Measurements from ENCODE around the gene RBKS. TPM values are rescaled to one million over a fixed set of nuclear protein-coding genes. Genes with fewer than 3 reads are reported as not detected.
"Not testable (repeated sequence)": the region's sequence is repeated elsewhere in the genome, so short reads cannot be mapped to it uniquely, and the experiment has no call there.

RBKS gene
- total RNA-seq, 1 donor from 2014 or later = 0.79 TPM

DNA sequence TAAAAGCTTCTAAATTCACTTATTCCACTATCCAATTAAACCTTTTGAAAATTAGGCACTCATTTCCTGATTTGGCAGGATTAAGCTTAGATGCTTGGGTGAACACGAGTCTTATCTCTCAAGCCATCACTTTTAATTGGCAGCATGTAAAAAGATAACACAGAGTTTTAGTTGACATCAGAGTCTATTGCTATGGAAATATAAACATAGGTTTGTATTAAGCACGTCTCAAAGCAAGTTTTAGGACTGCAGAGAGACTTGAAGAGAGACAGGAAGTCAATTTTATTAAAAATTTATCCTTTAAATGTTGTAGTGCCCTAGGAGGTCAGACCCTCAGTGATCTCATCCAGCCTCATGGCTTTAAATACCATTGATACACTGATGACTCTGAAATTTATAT, 5.6 kb downstream of the RBKS start:
- H3K4me1 Mint-ChIP-seq = peaks cover 2% of the 10 kb centered on the region
- DNase-seq (ENCODE audit: low read depth, low spot score) = no peak
- H3K36me3 Mint-ChIP-seq (ENCODE audit: low read depth) = no peaks in the 10 kb centered on the region
- peaks cover 6% of the 10 kb centered on the region for H3K9me3 Mint-ChIP-seq
- no peak overlapping the region for H3K4me3 Mint-ChIP-seq
- H3K27me3 Mint-ChIP-seq (ENCODE audit: low read depth) = no peaks in the 10 kb centered on the region
- no peak for TF ChIP-seq CTCF (conservative IDR thresholded peaks at IDR 0.05)
- no peak overlapping the region for H3K27ac Mint-ChIP-seq (ENCODE audit: unreplicated experiment)

DNA sequence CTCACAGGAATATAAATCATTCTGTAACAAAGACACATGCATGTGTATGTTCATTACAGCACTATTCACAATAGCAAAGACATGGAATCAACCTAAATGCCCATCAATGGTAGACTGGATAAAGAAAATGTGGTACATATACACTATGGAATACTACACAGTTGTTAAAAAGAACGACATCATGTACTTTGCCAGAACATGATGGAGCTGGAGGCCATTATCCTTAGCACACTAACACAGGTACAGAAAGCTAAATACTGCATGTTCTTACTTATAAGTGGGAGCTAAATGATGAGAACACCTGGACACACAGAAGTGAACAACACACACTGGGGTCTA, 7.6 kb downstream of the RBKS start:
- not testable (repeated sequence) for H3K4me3 Mint-ChIP-seq; H3K9me3 Mint-ChIP-seq; H3K4me1 Mint-ChIP-seq; H3K36me3 Mint-ChIP-seq (ENCODE audit: low read depth); DNase-seq (ENCODE audit: low read depth, low spot score); H3K27me3 Mint-ChIP-seq (ENCODE audit: low read depth); H3K27ac Mint-ChIP-seq (ENCODE audit: unreplicated experiment)

DNA sequence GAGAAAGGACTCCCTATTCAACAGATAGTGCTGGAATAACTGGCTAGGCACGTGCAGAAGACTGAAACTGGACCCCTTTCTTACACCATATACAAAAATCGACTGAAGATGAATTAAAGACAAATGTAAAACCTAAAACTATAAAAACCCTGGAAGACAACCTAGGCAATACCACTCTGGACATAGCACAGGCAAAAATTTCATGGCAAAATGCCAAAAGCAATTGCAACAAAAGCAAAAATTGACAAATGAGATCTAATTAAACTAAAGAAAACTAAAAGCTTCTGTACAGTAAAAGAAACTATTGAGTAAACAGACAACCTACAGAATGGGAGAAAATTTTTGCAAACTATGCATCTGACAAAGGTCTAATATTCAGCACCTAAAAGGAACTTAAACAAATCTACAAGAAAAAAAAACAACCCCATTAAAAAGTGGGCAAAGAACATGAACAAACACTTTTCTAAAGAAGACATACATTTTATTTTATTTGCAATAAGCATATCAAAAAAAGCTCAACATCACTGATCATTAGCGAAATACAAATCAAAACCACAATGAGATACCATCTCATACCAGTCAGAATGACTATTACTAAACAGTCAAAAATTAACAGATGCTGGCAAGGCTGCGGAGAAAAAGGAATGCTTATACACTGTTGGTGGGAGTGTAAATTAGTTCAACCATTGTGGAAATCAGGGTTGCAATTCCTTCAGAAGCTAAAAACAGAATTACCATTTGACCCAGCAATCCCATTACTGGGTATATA, 8.2 kb downstream of the RBKS start:
- H3K4me3 Mint-ChIP-seq; H3K27me3 Mint-ChIP-seq (ENCODE audit: low read depth); H3K4me1 Mint-ChIP-seq; H3K27ac Mint-ChIP-seq (ENCODE audit: unreplicated experiment); H3K36me3 Mint-ChIP-seq (ENCODE audit: low read depth); H3K9me3 Mint-ChIP-seq; DNase-seq (ENCODE audit: low read depth, low spot score): not testable (repeated sequence)

GRCh38 chr2:27878825-27879224, 11.4 kb downstream of the RBKS start:
- Mint-ChIP-seq H3K9me3 (peaks cover 10% of the 10 kb centered on the region), H3K36me3 (ENCODE audit: low read depth) (peaks cover 4% of the 10 kb centered on the region), H3K4me3 (no peak overlapping the region), H3K27me3 (ENCODE audit: low read depth) (no peaks in the 10 kb centered on the region), H3K4me1 (no peaks in the 10 kb centered on the region), H3K27ac (ENCODE audit: unreplicated experiment) (no peak overlapping the region)
- no peak for TF ChIP-seq CTCF (conservative IDR thresholded peaks at IDR 0.05)
- DNase-seq (ENCODE audit: low read depth, low spot score) = no peak

DNA sequence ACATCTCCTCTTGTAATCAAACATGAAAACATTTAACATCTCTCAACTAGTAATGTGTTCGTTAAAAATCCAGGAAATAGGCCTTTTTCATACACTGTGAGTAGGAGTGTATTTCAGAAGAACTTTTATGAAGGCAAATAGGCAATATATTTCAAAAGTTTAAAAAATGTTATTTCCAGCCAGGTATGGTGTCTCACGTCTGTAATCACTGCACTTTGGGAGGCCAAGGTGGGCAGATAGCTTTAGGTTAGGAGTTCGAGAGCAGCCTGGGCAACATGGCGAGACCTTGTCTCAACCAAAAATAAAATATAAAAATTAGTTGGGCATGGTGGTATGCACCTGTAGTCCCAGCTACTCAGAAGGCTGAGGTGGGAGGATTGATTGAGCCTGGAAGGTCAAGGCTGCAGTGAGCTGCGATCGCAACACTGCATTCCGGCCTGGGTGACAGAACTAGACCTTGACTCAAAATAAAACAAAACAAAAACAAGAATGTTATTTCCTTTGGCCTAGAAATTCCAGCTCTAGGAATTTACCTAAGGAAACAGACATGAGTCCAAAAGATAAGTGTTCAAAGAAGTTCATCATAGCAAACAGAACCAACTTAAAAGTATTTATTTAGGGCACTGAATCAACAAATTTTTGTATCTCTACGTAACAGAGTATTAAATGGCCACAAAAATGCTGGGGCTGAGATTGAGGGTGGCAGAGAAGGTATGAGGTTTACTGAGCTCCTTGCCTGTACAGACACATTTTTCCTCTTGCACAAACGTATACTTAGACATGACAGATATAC, 14.9 kb downstream of the RBKS start:
- no peak overlapping the region for H3K27ac Mint-ChIP-seq (ENCODE audit: unreplicated experiment)
- H3K4me3 Mint-ChIP-seq = no peak overlapping the region
- no peaks in the 10 kb centered on the region for H3K4me1 Mint-ChIP-seq
- no peak for TF ChIP-seq CTCF (conservative IDR thresholded peaks at IDR 0.05)
- H3K27me3 Mint-ChIP-seq (ENCODE audit: low read depth) = no peaks in the 10 kb centered on the region
- H3K36me3 Mint-ChIP-seq (ENCODE audit: low read depth) = peaks cover 4% of the 10 kb centered on the region
- peaks cover 7% of the 10 kb centered on the region for H3K9me3 Mint-ChIP-seq
- no peak for DNase-seq (ENCODE audit: low read depth, low spot score)

DNA sequence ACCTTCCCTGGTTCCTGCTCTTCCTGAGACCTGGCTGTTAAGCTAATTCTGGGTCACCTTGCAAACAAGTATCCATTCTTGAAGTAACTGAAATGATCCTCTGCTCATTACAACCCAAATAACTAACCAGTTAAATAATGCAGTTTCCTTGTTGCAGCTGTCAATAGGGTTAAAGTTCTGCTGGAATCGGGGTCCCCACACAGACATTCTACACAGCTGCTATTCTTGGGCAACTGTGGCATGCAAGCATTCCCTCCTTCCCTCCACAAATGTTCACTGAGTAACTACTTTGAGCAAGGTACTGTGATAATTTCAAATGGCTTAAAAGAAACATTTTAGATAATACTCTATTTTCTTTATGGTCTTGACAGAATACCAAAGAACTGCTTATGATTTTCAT, 17.1 kb downstream of the RBKS start:
- TF ChIP-seq CTCF (conservative IDR thresholded peaks at IDR 0.05) = no peak
- Mint-ChIP-seq H3K4me3 (no peak overlapping the region), H3K9me3 (peaks cover 4% of the 10 kb centered on the region), H3K36me3 (ENCODE audit: low read depth) (peaks cover 4% of the 10 kb centered on the region), H3K27me3 (ENCODE audit: low read depth) (no peaks in the 10 kb centered on the region), H3K4me1 (no peaks in the 10 kb centered on the region), H3K27ac (ENCODE audit: unreplicated experiment) (no peak overlapping the region)
- no peak for DNase-seq (ENCODE audit: low read depth, low spot score)

Measured in neural crest cell (in vitro differentiated cells).